ENCODE measurements around the gene SPOCK3. TPM values are rescaled to one million over a fixed set of nuclear protein-coding genes. Genes with fewer than 3 reads are reported as not detected.

The SPOCK3 gene
- total RNA-seq, 2 donors from 2014 or later: 21.1 to 22.5 TPM

GRCh38 chr4:166839615-166840251 is 394.6 kb downstream of the SPOCK3 start:
- peaks cover 28% of the 10 kb centered on the region for H3K9me3 Mint-ChIP-seq
- 96 to 100% methylated on average over 3 to 4 of the region's 4 CpGs for WGBS, 2 experiments (ENCODE audit: insufficient coverage in 1 of 2, insufficient read length in 1 of 2)
- peaks cover 30% of the 10 kb centered on the region for H3K9me3 ChIP-seq (ENCODE audit: control insufficient read depth, low read length)

GRCh38 chr4:166838975-166839614 is 395.2 kb downstream of the SPOCK3 start:
- H3K4me1 Mint-ChIP-seq: no peaks in the 10 kb centered on the region
- H3K4me3 Mint-ChIP-seq: no peak overlapping the region
- H3K27ac Mint-ChIP-seq: no peak overlapping the region
- H3K27me3 ChIP-seq (ENCODE audit: control insufficient read depth, insufficient read depth, low read length, poor library complexity, severe bottlenecking): no peaks in the 10 kb centered on the region
- no peaks in the 10 kb centered on the region for H3K27me3 Mint-ChIP-seq (ENCODE audit: insufficient read depth)
- no peaks in the 10 kb centered on the region for H3K36me3 ChIP-seq (ENCODE audit: control insufficient read depth, insufficient read depth, low read length)
- no peak for DNase-seq
- no peak for TF ChIP-seq CTCF (conservative IDR thresholded peaks at IDR 0.05)
- 96 to 100% methylated on average over 1 of the region's 1 CpG for WGBS, 2 experiments (ENCODE audit: insufficient coverage in 1 of 2, insufficient read length in 1 of 2)
- no peak overlapping the region for H3K4me3 ChIP-seq (ENCODE audit: low read length)
- no peak overlapping the region for H3K9ac ChIP-seq (ENCODE audit: extremely low read depth, low read length, poor library complexity, severe bottlenecking)
- no peak overlapping the region for H3K27ac ChIP-seq (ENCODE audit: low read depth, low read length)
- peaks cover 28% of the 10 kb centered on the region for H3K9me3 Mint-ChIP-seq
- H3K36me3 Mint-ChIP-seq (ENCODE audit: low read depth): peaks cover 18% of the 10 kb centered on the region
- H3K4me1 ChIP-seq (ENCODE audit: control insufficient read depth, insufficient read depth, low read length): no peaks in the 10 kb centered on the region
- H3K9me3 ChIP-seq (ENCODE audit: control insufficient read depth, low read length): peaks cover 28% of the 10 kb centered on the region

More at GRCh38 chr4:166839615-166840251, 394.6 kb downstream of the SPOCK3 start:
- no peak for TF ChIP-seq CTCF (conservative IDR thresholded peaks at IDR 0.05)
- Histone ChIP-seq H3K4me3 (ENCODE audit: low read length) (no peak overlapping the region), H3K4me1 (ENCODE audit: control insufficient read depth, insufficient read depth, low read length) (no peaks in the 10 kb centered on the region), H3K9ac (ENCODE audit: extremely low read depth, low read length, poor library complexity, severe bottlenecking) (no peak overlapping the region), H3K36me3 (ENCODE audit: control insufficient read depth, insufficient read depth, low read length) (no peaks in the 10 kb centered on the region), H3K27me3 (ENCODE audit: control insufficient read depth, insufficient read depth, low read length, poor library complexity, severe bottlenecking) (no peaks in the 10 kb centered on the region), H3K27ac (ENCODE audit: low read depth, low read length) (no peak overlapping the region)
- Mint-ChIP-seq H3K4me1 (no peaks in the 10 kb centered on the region), H3K27me3 (ENCODE audit: insufficient read depth) (no peaks in the 10 kb centered on the region), H3K27ac (no peak overlapping the region), H3K36me3 (ENCODE audit: low read depth) (peaks cover 18% of the 10 kb centered on the region), H3K4me3 (no peak overlapping the region)
- DNase-seq: no peak

GRCh38 chr4:166836865-166837264 is 397.4 kb downstream of the SPOCK3 start:
- no peaks in the 10 kb centered on the region for H3K4me1 Mint-ChIP-seq
- no peaks in the 10 kb centered on the region for H3K27me3 ChIP-seq (ENCODE audit: control insufficient read depth, insufficient read depth, low read length, poor library complexity, severe bottlenecking)
- H3K9me3 Mint-ChIP-seq: peaks cover 21% of the 10 kb centered on the region
- no peaks in the 10 kb centered on the region for H3K27me3 Mint-ChIP-seq (ENCODE audit: insufficient read depth)
- no peaks in the 10 kb centered on the region for H3K36me3 ChIP-seq (ENCODE audit: control insufficient read depth, insufficient read depth, low read length)
- H3K4me3 ChIP-seq (ENCODE audit: low read length): no peak overlapping the region
- H3K27ac ChIP-seq (ENCODE audit: low read depth, low read length): no peak overlapping the region
- 90 to 100% methylated on average over 1 of the region's 1 CpG for WGBS, 2 experiments (ENCODE audit: insufficient coverage in 1 of 2, insufficient read length in 1 of 2)
- no peak for DNase-seq
- H3K27ac Mint-ChIP-seq: no peak overlapping the region
- H3K4me3 Mint-ChIP-seq: no peak overlapping the region
- H3K36me3 Mint-ChIP-seq (ENCODE audit: low read depth): peaks cover 6% of the 10 kb centered on the region
- H3K4me1 ChIP-seq (ENCODE audit: control insufficient read depth, insufficient read depth, low read length): no peaks in the 10 kb centered on the region
- H3K9ac ChIP-seq (ENCODE audit: extremely low read depth, low read length, poor library complexity, severe bottlenecking): no peak overlapping the region
- H3K9me3 ChIP-seq (ENCODE audit: control insufficient read depth, low read length): peaks cover 21% of the 10 kb centered on the region
- no peak for TF ChIP-seq CTCF (conservative IDR thresholded peaks at IDR 0.05)
